ENCODE data around the gene CREBBP. TPM values are rescaled to one million over a fixed set of nuclear protein-coding genes. Genes with fewer than 3 reads are reported as not detected.

The CREBBP gene
- polyA plus RNA-seq, 1 donor (not counting 4 experiments of a cell fraction or from before 2014, with no cell fraction given): 5.0 TPM

DNA sequence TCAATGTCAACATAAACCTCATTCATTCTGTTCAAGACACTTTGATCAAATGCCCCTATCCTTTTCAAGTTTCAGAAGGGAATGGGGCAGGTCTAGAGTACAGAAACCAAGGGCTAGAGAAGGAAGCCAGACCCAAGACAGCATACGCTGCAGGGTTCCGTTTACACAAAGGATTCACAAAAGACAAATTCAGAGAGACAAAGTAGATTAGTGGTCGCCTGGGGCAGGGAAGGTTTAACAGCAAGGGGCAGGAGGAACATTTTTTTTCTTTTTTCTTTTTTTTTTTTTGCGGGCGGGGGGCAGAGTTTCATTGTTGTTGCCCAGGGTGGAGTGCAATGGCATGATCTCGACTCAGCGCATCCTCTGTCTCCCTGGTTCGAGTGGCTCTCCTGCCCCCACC lies 143.3 kb downstream of the CREBBP start:
- Histone ChIP-seq H3K79me2 (ENCODE audit: control insufficient read depth, insufficient read depth, low read length) (no peaks in the 10 kb centered on the region), H3K36me3 (ENCODE audit: control insufficient read depth in 2 of 2, extremely low read depth in 1 of 2, insufficient read depth in 2 of 2, low read length in 2 of 2) (peaks cover 28 to 36% of the 10 kb centered on the region in 2 experiments)
- FAIRE-seq: no peak

DNA sequence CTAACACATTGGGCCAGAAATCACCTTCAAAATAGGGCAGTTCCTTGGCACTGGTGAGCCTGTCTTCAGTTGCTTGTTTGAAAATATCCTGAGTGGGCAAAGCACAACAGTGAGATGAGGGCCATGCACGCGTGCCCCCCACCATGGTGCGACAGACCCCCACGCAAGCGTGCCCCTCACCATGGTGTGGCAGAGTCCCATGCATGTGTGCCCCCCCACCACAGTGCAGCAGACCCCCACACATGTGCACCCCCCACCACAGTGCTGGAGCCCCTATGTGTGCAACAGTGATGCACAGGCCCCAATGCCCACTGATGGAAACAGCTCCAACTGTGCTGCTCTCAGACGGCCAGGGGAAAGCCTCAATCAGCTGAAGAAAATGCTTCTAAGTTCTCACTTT lies 144.4 kb downstream of the CREBBP start:
- no peak for FAIRE-seq
- Histone ChIP-seq H3K4me1 (ENCODE audit: control insufficient read depth, extremely low read depth, insufficient read depth, low read length) (no peaks in the 10 kb centered on the region), H3K27ac (ENCODE audit: control insufficient read depth, insufficient read depth, low read length) (no peak overlapping the region), H2AFZ (ENCODE audit: control insufficient read depth, low read length) (no peak overlapping the region), H3K36me3 (ENCODE audit: control insufficient read depth in 2 of 2, extremely low read depth in 1 of 2, insufficient read depth in 2 of 2, low read length in 2 of 2) (peaks cover 34 to 43% of the 10 kb centered on the region in 2 experiments), H3K9me1 (ENCODE audit: control insufficient read depth, extremely low read depth, insufficient read depth, low read length) (no peaks in the 10 kb centered on the region), H3K4me3 (ENCODE audit: control insufficient read depth in 2 of 3, extremely low read depth in 1 of 3, insufficient read depth in 2 of 3, low read depth in 1 of 3, low read length in 3 of 3) (no peak overlapping the region), H3K9me3 (ENCODE audit: control insufficient read depth, low read depth, low read length) (no peaks in the 10 kb centered on the region), H4K20me1 (ENCODE audit: control insufficient read depth, extremely low read depth, insufficient read depth, low read length) (no peaks in the 10 kb centered on the region), H3K9ac (ENCODE audit: control insufficient read depth, extremely low read depth, insufficient read depth, low read length) (no peak overlapping the region), H3K79me2 (ENCODE audit: control insufficient read depth, insufficient read depth, low read length) (no peaks in the 10 kb centered on the region), H3K4me2 (ENCODE audit: control insufficient read depth, extremely low read depth, insufficient read depth, low read depth, low read length) (no peak overlapping the region), H3K27me3 (ENCODE audit: control insufficient read depth, extremely low read depth, insufficient read depth, low read length) (no peaks in the 10 kb centered on the region)
- DNase-seq (ENCODE audit: low read depth, low spot score): no peak
- no peak for TF ChIP-seq EZH2 (IDR thresholded peaks at IDR 0.05; ENCODE audit: low read length)
- TF ChIP-seq, protein P1, sequence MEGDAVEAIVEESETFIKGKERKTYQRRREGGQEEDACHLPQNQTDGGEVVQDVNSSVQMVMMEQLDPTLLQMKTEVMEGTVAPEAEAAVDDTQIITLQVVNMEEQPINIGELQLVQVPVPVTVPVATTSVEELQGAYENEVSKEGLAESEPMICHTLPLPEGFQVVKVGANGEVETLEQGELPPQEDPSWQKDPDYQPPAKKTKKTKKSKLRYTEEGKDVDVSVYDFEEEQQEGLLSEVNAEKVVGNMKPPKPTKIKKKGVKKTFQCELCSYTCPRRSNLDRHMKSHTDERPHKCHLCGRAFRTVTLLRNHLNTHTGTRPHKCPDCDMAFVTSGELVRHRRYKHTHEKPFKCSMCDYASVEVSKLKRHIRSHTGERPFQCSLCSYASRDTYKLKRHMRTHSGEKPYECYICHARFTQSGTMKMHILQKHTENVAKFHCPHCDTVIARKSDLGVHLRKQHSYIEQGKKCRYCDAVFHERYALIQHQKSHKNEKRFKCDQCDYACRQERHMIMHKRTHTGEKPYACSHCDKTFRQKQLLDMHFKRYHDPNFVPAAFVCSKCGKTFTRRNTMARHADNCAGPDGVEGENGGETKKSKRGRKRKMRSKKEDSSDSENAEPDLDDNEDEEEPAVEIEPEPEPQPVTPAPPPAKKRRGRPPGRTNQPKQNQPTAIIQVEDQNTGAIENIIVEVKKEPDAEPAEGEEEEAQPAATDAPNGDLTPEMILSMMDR (optimal IDR thresholded peaks at IDR 0.05 in 1 of 3, IDR thresholded peaks at IDR 0.05 in 1 of 3, conservative IDR thresholded peaks at IDR 0.05 in 1 of 3; ENCODE audit: extremely low read depth in 1 of 3, insufficient read depth in 2 of 3, low read length in 3 of 3): no peak
- dilution Hi-C loops (cut with MboI; ENCODE audit: extremely low pct_ligation_motif_present, low sequenced_read_pairs): no loop called here

More for the DNA sequence above, 143.3 kb downstream of the CREBBP start:
- Histone ChIP-seq H3K27me3 (ENCODE audit: control insufficient read depth, extremely low read depth, insufficient read depth, low read length) (no peaks in the 10 kb centered on the region), H4K20me1 (ENCODE audit: control insufficient read depth, extremely low read depth, insufficient read depth, low read length) (no peaks in the 10 kb centered on the region), H3K9me1 (ENCODE audit: control insufficient read depth, extremely low read depth, insufficient read depth, low read length) (no peaks in the 10 kb centered on the region), H3K9me3 (ENCODE audit: control insufficient read depth, low read depth, low read length) (no peaks in the 10 kb centered on the region), H3K27ac (ENCODE audit: control insufficient read depth, insufficient read depth, low read length) (no peak overlapping the region), H2AFZ (ENCODE audit: control insufficient read depth, low read length) (no peak overlapping the region), H3K4me3 (ENCODE audit: control insufficient read depth in 2 of 3, extremely low read depth in 1 of 3, insufficient read depth in 2 of 3, low read depth in 1 of 3, low read length in 3 of 3) (no peak overlapping the region), H3K9ac (ENCODE audit: control insufficient read depth, extremely low read depth, insufficient read depth, low read length) (no peak overlapping the region), H3K4me2 (ENCODE audit: control insufficient read depth, extremely low read depth, insufficient read depth, low read depth, low read length) (no peak overlapping the region), H3K4me1 (ENCODE audit: control insufficient read depth, extremely low read depth, insufficient read depth, low read length) (no peaks in the 10 kb centered on the region)
- TF ChIP-seq, protein P1 (optimal IDR thresholded peaks at IDR 0.05 in 1 of 3, IDR thresholded peaks at IDR 0.05 in 1 of 3, conservative IDR thresholded peaks at IDR 0.05 in 1 of 3; ENCODE audit: extremely low read depth in 1 of 3, insufficient read depth in 2 of 3, low read length in 3 of 3): no peak
- no peak for TF ChIP-seq EZH2 (IDR thresholded peaks at IDR 0.05; ENCODE audit: low read length)
- dilution Hi-C loops (cut with MboI; ENCODE audit: extremely low pct_ligation_motif_present, low sequenced_read_pairs): no loop called here
- DNase-seq (ENCODE audit: low read depth, low spot score): no peak
